ENCODE data around the gene APBA1.

The APBA1 gene

DNA sequence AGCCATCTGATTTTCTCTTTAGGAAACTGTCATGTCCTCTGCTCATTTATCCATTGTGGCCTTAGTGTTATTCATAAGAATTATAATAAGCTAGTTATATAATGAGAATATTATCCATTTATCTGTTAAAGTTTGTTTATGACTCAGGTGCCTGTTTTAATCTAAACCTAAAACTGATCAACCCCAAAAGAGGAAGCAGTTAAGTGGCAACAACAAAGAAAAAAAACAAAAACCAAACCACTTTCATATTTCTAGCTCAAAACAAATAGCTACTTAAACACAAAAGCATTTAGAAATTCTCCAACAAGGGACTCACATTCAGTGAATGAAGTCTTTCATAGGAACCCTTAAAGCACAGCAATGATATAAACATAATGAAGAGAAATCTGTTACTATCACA is 116.4 kb downstream of the APBA1 start:
- FAIRE-seq (no peak), DNase-seq (ENCODE audit: insufficient read length, low spot score) (no peak)
- TF ChIP-seq SPI1 (IDR thresholded peaks at IDR 0.05; ENCODE audit: low read depth, low read length) (no peak), PAX5 (IDR thresholded peaks at IDR 0.05; ENCODE audit: insufficient read depth, low read length, severe bottlenecking) (no peak), POLR2A (IDR thresholded peaks at IDR 0.05; ENCODE audit: low read depth, low read length) (no peak), TAF1 (IDR thresholded peaks at IDR 0.05; ENCODE audit: low read depth, low read length) (no peak), POU2F2 (IDR thresholded peaks at IDR 0.05; ENCODE audit: low read depth, low read length) (no peak), POLR2AphosphoS5 (IDR thresholded peaks at IDR 0.05; ENCODE audit: low read depth, low read length) (no peak)

DNA sequence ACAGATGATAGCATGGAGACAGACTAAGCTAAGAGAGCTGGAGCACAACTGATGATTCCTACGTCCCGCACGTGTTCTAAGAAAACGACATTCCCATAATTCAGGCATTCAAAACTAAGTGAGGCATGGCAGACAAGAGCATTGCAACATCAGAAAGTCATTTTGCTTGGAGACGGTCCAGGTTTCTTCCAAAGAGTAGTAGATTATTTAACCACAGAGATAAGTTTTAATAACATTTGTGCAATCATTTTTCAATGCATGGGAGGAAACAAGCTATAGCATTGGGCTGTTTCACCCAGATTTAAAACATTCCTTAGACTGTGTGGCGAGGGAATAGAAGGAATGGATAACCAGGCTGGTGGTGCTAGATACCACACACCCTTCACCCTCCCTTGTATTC is 117.2 kb downstream of the APBA1 start:
- no peak for DNase-seq (ENCODE audit: insufficient read length, low spot score)
- TF ChIP-seq POU2F2 (IDR thresholded peaks at IDR 0.05; ENCODE audit: low read depth, low read length) (no peak), POLR2A (IDR thresholded peaks at IDR 0.05; ENCODE audit: low read depth, low read length) (no peak), POLR2AphosphoS5 (IDR thresholded peaks at IDR 0.05; ENCODE audit: low read depth, low read length) (no peak), TAF1 (IDR thresholded peaks at IDR 0.05; ENCODE audit: low read depth, low read length) (no peak), SPI1 (IDR thresholded peaks at IDR 0.05; ENCODE audit: low read depth, low read length) (no peak), PAX5 (IDR thresholded peaks at IDR 0.05; ENCODE audit: insufficient read depth, low read length, severe bottlenecking) (no peak)
- no peak for FAIRE-seq

DNA sequence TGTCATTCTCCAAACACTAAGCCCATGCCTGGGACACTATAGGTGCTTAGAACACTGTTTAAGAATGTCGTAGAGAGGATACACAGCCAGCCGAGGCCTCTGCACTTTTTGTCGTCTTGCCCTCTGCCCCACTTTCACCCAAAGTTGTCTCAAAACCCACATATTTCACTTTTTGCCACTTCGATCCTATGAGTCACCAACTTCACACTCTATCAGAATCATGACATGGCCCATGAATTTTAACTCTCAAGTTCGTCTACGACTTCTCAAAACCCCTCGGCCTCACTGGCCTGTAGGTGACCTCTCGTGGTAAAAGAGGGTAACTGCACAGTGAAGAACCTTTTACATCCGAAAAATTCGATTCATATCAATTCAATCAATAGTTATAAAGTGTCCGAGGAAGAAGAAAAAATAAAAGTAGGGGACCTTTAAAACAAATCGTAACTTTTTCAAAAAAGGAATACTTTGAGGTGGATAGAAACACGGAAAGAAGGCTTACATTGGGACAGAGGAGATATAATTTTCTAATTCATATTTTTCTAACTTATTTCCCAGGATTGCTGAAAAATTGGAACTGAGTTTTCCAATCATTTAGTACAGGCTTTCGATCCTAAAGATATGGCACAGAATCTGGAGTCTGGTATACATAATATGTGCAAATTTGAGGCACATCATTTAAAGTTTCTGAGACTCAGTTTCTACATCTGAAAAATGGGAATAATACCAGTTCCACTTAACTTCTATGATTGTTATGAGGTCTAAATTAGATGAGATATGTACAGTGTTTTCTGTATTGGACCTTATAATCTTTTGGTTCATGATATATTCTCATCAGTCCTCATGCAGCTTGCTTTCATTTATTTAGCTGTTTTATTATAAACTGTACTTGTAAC is 122.6 kb downstream of the APBA1 start:
- DNase-seq (ENCODE audit: insufficient read length, low spot score) (peak; percentile 19), FAIRE-seq (peak; percentile 56)
- TF ChIP-seq TAF1 (IDR thresholded peaks at IDR 0.05; ENCODE audit: low read depth, low read length) (no peak), POLR2AphosphoS5 (IDR thresholded peaks at IDR 0.05; ENCODE audit: low read depth, low read length) (no peak), SPI1 (IDR thresholded peaks at IDR 0.05; ENCODE audit: low read depth, low read length) (no peak), PAX5 (IDR thresholded peaks at IDR 0.05; ENCODE audit: insufficient read depth, low read length, severe bottlenecking) (no peak)

DNA sequence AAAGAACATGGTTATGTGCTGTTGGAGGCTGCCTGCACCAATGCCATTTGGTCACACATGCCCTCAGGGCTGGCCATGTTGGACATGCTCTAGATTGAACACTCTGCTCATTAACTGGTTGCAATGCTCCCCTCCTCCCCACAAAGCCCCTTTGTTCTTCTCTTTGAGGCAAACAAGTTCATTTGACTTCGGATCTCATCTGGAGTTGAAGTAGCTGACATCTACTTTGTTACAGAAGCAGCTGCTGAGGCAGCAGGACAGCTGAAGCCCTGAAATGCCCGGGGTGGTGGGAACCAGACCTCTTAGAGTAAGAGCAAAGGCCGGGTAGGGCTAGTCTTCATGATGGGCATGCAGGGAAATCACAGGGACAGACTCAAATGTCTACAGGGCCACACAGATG is 123.5 kb downstream of the APBA1 start:
- DNase-seq (ENCODE audit: insufficient read length, low spot score): no peak
- FAIRE-seq: no peak
- TF ChIP-seq PAX5 (IDR thresholded peaks at IDR 0.05; ENCODE audit: insufficient read depth, low read length, severe bottlenecking) (no peak), TAF1 (IDR thresholded peaks at IDR 0.05; ENCODE audit: low read depth, low read length) (no peak), POU2F2 (IDR thresholded peaks at IDR 0.05; ENCODE audit: low read depth, low read length) (no peak), SPI1 (IDR thresholded peaks at IDR 0.05; ENCODE audit: low read depth, low read length) (no peak), POLR2A (IDR thresholded peaks at IDR 0.05; ENCODE audit: low read depth, low read length) (no peak), POLR2AphosphoS5 (IDR thresholded peaks at IDR 0.05; ENCODE audit: low read depth, low read length) (no peak)

DNA sequence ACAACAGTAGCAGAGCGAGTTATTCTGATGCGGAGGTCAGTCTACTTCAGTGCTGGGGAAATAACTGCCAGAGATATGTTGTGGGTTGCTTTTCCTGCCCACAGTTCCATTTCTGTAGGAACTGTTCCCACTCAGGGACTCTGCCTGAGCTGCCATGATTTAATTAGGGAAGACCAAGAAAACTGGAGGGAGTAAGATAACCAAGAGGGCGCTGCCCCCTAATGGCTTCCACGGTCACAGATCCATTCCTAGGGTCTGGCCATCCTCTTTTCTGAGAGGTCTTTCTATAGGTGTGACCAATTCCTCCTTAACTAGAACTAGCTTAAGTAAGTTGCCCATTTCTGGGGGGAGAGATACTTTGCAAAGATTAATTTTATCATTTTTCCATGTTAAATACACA is 125.9 kb downstream of the APBA1 start:
- TF ChIP-seq PAX5 (IDR thresholded peaks at IDR 0.05; ENCODE audit: insufficient read depth, low read length, severe bottlenecking) (no peak), TAF1 (IDR thresholded peaks at IDR 0.05; ENCODE audit: low read depth, low read length) (no peak), SPI1 (IDR thresholded peaks at IDR 0.05; ENCODE audit: low read depth, low read length) (no peak), POLR2A (IDR thresholded peaks at IDR 0.05; ENCODE audit: low read depth, low read length) (no peak), POLR2AphosphoS5 (IDR thresholded peaks at IDR 0.05; ENCODE audit: low read depth, low read length) (no peak), POU2F2 (IDR thresholded peaks at IDR 0.05; ENCODE audit: low read depth, low read length) (no peak)
- DNase-seq (ENCODE audit: insufficient read length, low spot score) (no peak), FAIRE-seq (no peak)

DNA sequence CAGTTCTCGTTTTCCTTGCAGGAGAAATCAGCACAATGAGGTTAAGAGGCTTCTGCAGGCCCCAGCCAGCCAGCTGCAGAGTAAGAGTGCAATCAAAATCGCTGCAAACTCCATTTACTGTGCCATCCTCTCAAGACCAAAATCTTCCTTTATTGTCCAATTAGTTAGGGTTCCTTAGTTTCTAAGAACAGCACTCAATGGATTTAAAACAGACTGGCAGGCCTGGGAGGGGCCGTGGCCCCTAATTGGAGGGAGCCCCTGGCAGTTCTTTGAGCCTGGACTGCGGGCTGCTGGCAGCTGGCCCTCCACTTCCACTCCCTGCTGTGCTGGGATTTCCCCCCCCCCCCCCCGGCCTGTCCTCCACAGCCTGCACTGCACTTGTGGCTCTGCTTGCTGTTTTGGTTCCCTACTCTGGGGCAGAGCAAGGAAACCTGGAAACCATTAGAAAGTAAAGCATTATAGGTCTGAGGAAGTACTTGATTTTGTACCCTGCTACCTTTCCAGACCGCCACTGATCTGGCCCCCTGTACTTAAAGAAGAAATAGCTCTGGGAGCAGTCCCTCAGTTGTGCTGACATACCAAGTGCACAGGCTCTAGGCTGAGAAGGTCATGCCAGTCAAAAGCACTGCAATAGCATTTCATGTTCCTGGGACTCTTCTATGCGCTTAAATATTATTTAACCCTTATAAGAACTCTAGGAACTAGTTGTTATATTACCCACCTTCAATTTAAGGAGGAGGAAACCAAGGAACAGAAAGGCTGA is 129.0 kb downstream of the APBA1 start:
- DNase-seq (ENCODE audit: insufficient read length, low spot score): no peak
- FAIRE-seq: no peak

DNA sequence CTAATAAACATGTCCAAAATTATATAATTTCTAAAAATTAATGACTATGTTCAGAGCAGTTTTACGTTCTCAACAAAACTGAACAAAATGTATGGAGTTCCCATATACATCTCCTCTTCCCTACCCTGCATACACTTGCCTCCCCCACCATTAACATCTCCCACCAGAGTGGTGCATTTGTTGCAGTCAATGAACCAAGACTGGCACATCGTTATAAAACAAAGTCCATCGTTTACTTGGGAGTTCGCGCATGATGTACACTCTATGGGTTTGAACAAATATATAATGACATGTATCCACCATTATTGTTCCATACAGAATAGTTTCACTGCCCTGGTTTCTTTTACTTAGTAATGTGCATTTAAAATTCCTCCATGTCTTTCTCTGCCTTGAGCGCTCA is 130.1 kb downstream of the APBA1 start:
- DNase-seq (ENCODE audit: insufficient read length, low spot score): no peak
- no peak for TF ChIP-seq TAF1 (IDR thresholded peaks at IDR 0.05; ENCODE audit: low read depth, low read length)
- no peak for TF ChIP-seq PAX5 (IDR thresholded peaks at IDR 0.05; ENCODE audit: insufficient read depth, low read length, severe bottlenecking)
- no peak for TF ChIP-seq POU2F2 (IDR thresholded peaks at IDR 0.05; ENCODE audit: low read depth, low read length)
- TF ChIP-seq POLR2AphosphoS5 (IDR thresholded peaks at IDR 0.05; ENCODE audit: low read depth, low read length): no peak
- no peak for TF ChIP-seq SPI1 (IDR thresholded peaks at IDR 0.05; ENCODE audit: low read depth, low read length)
- no peak for TF ChIP-seq POLR2A (IDR thresholded peaks at IDR 0.05; ENCODE audit: low read depth, low read length)
- FAIRE-seq: no peak

More for the DNA sequence above, 129.0 kb downstream of the APBA1 start:
- TF ChIP-seq PAX5 (IDR thresholded peaks at IDR 0.05; ENCODE audit: insufficient read depth, low read length, severe bottlenecking) (no peak), POLR2AphosphoS5 (IDR thresholded peaks at IDR 0.05; ENCODE audit: low read depth, low read length) (no peak), POU2F2 (IDR thresholded peaks at IDR 0.05; ENCODE audit: low read depth, low read length) (no peak), SPI1 (IDR thresholded peaks at IDR 0.05; ENCODE audit: low read depth, low read length) (no peak), POLR2A (IDR thresholded peaks at IDR 0.05; ENCODE audit: low read depth, low read length) (no peak), TAF1 (IDR thresholded peaks at IDR 0.05; ENCODE audit: low read depth, low read length) (no peak)

DNA sequence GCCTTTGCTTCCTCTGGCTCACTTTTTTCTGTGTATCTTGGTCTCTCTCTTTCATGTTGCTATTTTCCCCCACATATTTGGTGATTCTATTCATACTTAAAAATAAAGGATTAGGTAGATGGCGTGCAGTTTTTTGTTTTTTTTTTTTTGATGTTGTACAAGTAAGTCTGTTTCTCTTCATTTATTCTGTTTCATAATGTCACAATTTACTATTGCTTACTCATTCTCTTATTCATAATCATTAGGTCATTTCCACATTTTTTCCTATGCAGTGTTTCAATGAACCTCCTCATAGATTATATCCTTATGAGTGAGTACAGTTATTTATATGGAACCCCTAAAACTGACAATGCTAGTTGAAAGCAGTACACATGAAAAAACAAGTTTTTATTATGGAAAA is 136.3 kb downstream of the APBA1 start:
- TF ChIP-seq POU2F2 (IDR thresholded peaks at IDR 0.05; ENCODE audit: low read depth, low read length) (no peak), POLR2A (IDR thresholded peaks at IDR 0.05; ENCODE audit: low read depth, low read length) (no peak), POLR2AphosphoS5 (IDR thresholded peaks at IDR 0.05; ENCODE audit: low read depth, low read length) (no peak), PAX5 (IDR thresholded peaks at IDR 0.05; ENCODE audit: insufficient read depth, low read length, severe bottlenecking) (no peak)
- FAIRE-seq (no peak), DNase-seq (ENCODE audit: insufficient read length, low spot score) (no peak)

DNA sequence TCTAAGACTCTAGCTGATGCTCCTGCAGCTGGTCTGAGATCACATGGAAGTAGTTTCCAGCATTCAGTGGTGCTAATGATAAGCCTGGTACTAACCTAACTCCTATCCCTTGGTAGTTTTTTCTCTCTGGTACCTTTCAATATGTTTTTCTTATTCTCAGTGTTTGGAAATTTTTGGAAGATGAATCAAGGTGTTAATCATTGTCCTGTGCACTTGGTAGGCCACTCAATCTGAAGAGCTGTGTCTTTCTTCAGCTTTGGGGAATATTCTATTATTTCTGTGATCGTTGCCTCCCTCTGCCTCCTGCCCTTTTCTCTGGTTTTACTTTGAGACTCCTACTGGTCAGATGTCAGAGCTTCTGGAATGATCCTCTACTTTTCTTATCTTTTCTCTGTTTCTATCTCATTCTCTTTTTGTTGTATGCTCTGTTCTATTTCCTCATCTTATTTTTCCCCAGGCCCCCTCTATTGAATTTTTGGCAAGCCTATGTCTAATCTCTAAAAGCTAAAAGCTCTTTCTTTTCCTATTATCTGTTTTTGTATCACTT is 136.8 kb downstream of the APBA1 start:
- DNase-seq (ENCODE audit: insufficient read length, low spot score) (no peak), FAIRE-seq (no peak)
- TF ChIP-seq SPI1 (IDR thresholded peaks at IDR 0.05; ENCODE audit: low read depth, low read length) (no peak), POU2F2 (IDR thresholded peaks at IDR 0.05; ENCODE audit: low read depth, low read length) (no peak)
